ENCODE measurements around the gene TPO. TPM values are rescaled to one million over a fixed set of nuclear protein-coding genes. Genes with fewer than 3 reads are reported as not detected.
A peak's percentile ranks its signal among the peaks of the same experiment; 100 is the strongest.

The TPO gene
- polyA plus RNA-seq, 1 donor from 2014 or later = not detected

GRCh38 chr2:1538663-1539062 is 125.4 kb downstream of the TPO start:
- no peaks in the 10 kb centered on the region for H3K9me2 ChIP-seq (ENCODE audit: insufficient read depth, low read length)
- H4K20me1 ChIP-seq (ENCODE audit: insufficient read depth) = no peaks in the 10 kb centered on the region
- TF ChIP-seq EP300 (conservative IDR thresholded peaks at IDR 0.05; ENCODE audit: poor library complexity, severe bottlenecking) = no peak
- TF ChIP-seq EZH2 (IDR thresholded peaks at IDR 0.05; ENCODE audit: borderline replicate concordance, insufficient read depth, low read length, poor library complexity, severe bottlenecking) = no peak
- peak; percentile 65 for TF ChIP-seq SMC3 (conservative IDR thresholded peaks at IDR 0.05; ENCODE audit: poor library complexity)
- no peak for TF ChIP-seq REST (IDR thresholded peaks at IDR 0.05; ENCODE audit: borderline replicate concordance)
- no peak for TF ChIP-seq POLR2AphosphoS5 (IDR thresholded peaks at IDR 0.05)
- TF ChIP-seq, protein P1, sequence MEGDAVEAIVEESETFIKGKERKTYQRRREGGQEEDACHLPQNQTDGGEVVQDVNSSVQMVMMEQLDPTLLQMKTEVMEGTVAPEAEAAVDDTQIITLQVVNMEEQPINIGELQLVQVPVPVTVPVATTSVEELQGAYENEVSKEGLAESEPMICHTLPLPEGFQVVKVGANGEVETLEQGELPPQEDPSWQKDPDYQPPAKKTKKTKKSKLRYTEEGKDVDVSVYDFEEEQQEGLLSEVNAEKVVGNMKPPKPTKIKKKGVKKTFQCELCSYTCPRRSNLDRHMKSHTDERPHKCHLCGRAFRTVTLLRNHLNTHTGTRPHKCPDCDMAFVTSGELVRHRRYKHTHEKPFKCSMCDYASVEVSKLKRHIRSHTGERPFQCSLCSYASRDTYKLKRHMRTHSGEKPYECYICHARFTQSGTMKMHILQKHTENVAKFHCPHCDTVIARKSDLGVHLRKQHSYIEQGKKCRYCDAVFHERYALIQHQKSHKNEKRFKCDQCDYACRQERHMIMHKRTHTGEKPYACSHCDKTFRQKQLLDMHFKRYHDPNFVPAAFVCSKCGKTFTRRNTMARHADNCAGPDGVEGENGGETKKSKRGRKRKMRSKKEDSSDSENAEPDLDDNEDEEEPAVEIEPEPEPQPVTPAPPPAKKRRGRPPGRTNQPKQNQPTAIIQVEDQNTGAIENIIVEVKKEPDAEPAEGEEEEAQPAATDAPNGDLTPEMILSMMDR (IDR thresholded peaks at IDR 0.05; ENCODE audit: poor library complexity, severe bottlenecking) = peak; percentile 67
- no peak for TF ChIP-seq TAF1 (IDR thresholded peaks at IDR 0.05; ENCODE audit: low read depth)
- TF ChIP-seq RAD21 (conservative IDR thresholded peaks at IDR 0.05) = peak; percentile 54
- no peak for TF ChIP-seq MXI1 (conservative IDR thresholded peaks at IDR 0.05; ENCODE audit: poor library complexity, severe bottlenecking)
- H2AFZ ChIP-seq (ENCODE audit: low read depth, low read length) = no peak overlapping the region
- H3K9ac ChIP-seq (ENCODE audit: low read length) = no peak overlapping the region
- H3K4me2 ChIP-seq (ENCODE audit: low read length) = no peak overlapping the region
- H3K27me3 ChIP-seq (ENCODE audit: insufficient read depth, low read depth, low read length) = no peaks in the 10 kb centered on the region
- no peaks in the 10 kb centered on the region for H3F3A ChIP-seq (ENCODE audit: insufficient read depth, low read length, poor library complexity, severe bottlenecking)
- H3K79me2 ChIP-seq (replicated peaks; ENCODE audit: insufficient read depth, low read length) = no peaks in the 10 kb centered on the region
- H3K36me3 ChIP-seq (ENCODE audit: insufficient read depth, low read length) = no peaks in the 10 kb centered on the region
- H3K27ac ChIP-seq (ENCODE audit: low read length) = no peak overlapping the region
- H3K4me3 ChIP-seq (ENCODE audit: low read length) = no peak overlapping the region
- no peaks in the 10 kb centered on the region for H3K9me3 ChIP-seq (ENCODE audit: low read length)

- Histone ChIP-seq H3K27me3 (ENCODE audit: insufficient read depth, low read depth, low read length) (no peaks in the 10 kb centered on the region), H3K9me2 (ENCODE audit: insufficient read depth, low read length) (no peaks in the 10 kb centered on the region), H4K20me1 (ENCODE audit: insufficient read depth) (no peaks in the 10 kb centered on the region), H3K9ac (ENCODE audit: low read length) (no peak overlapping the region), H3K4me3 (ENCODE audit: low read length) (no peak overlapping the region), H3K36me3 (ENCODE audit: insufficient read depth, low read length) (no peaks in the 10 kb centered on the region), H3K27ac (ENCODE audit: low read length) (no peak overlapping the region), H3F3A (ENCODE audit: insufficient read depth, low read length, poor library complexity, severe bottlenecking) (no peaks in the 10 kb centered on the region), H2AFZ (ENCODE audit: low read depth, low read length) (no peak overlapping the region), H3K79me2 (replicated peaks; ENCODE audit: insufficient read depth, low read length) (no peaks in the 10 kb centered on the region), H3K9me3 (ENCODE audit: low read length) (no peaks in the 10 kb centered on the region), H3K4me2 (ENCODE audit: low read length) (no peak overlapping the region)
- TF ChIP-seq SMC3 (conservative IDR thresholded peaks at IDR 0.05; ENCODE audit: poor library complexity) = no peak
- no peak for TF ChIP-seq RAD21 (conservative IDR thresholded peaks at IDR 0.05)
- TF ChIP-seq, protein P1 (IDR thresholded peaks at IDR 0.05; ENCODE audit: poor library complexity, severe bottlenecking) = no peak
- no peak for TF ChIP-seq TAF1 (IDR thresholded peaks at IDR 0.05; ENCODE audit: low read depth)
- no peak for TF ChIP-seq MXI1 (conservative IDR thresholded peaks at IDR 0.05; ENCODE audit: poor library complexity, severe bottlenecking)
- TF ChIP-seq EP300 (conservative IDR thresholded peaks at IDR 0.05; ENCODE audit: poor library complexity, severe bottlenecking) = no peak
- TF ChIP-seq REST (IDR thresholded peaks at IDR 0.05; ENCODE audit: borderline replicate concordance) = no peak
- TF ChIP-seq POLR2AphosphoS5 (IDR thresholded peaks at IDR 0.05) = no peak
- no peak for TF ChIP-seq EZH2 (IDR thresholded peaks at IDR 0.05; ENCODE audit: borderline replicate concordance, insufficient read depth, low read length, poor library complexity, severe bottlenecking)
Observed at GRCh38 chr2:1539441-1539840, 126.2 kb downstream of the TPO start.
